Heart left ventricle (tissue), 16 donors: ENCODE measurements around the gene CELSR1. TPM values are rescaled to one million over a fixed set of nuclear protein-coding genes. Genes with fewer than 3 reads are reported as not detected.

Experiments used
- ATAC-seq, 4 donors: fragments of 200-7000 bp; cut with Tn5 transposase; one replicate each; pipeline ENCODE4 v1.9.1; 2020 to 2022; ENCODE audit warnings: moderate library complexity in 4 of 4, mild to moderate bottlenecking in 3 of 4, moderate number of reproducible peaks in 1 of 4
- DNase-seq, 5 donors: peaks; one replicate each; pipeline ENCODE4 v3.0.0-alpha.2; 2020
- H3K27ac ChIP-seq, 12 donors: fragments of 200-600 bp; sonication (generic) in 4 of 12; one replicate each; pipeline versions ENCODE4 v1.5.0 to v1.8.0; 2016 to 2022; ENCODE audit warnings: mild to moderate bottlenecking in 2 of 12
- H3K27me3 ChIP-seq, 9 donors: fragments of 200-600 bp; sonication (generic) in 2 of 9; one replicate each; pipeline versions ENCODE4 v1.5.1 to v1.8.0; 2016 to 2022; ENCODE audit warnings: mild to moderate bottlenecking in 3 of 9
- H3K36me3 ChIP-seq, 9 donors: fragments of 200-600 bp; sonication (generic) in 2 of 9; one replicate each; pipeline versions ENCODE4 v1.5.0 to v1.8.0; 2018 to 2022; ENCODE audit warnings: mild to moderate bottlenecking in 2 of 9
- H3K4me1 ChIP-seq, 12 donors: fragments of 200-600 bp; sonication (generic) in 4 of 12; one replicate each; pipeline versions ENCODE4 v1.5.0 to v1.8.0; 2016 to 2022; ENCODE audit warnings: mild to moderate bottlenecking in 3 of 12
- H3K4me3 ChIP-seq, 12 donors: fragments of 200-600 bp; sonication (generic) in 4 of 12; one replicate each; pipeline versions ENCODE4 v1.5.0 to v1.8.0; 2017 to 2022; ENCODE audit warnings: mild to moderate bottlenecking in 9 of 12, moderate library complexity in 4 of 12
- H3K9me3 ChIP-seq, 12 donors: fragments of 200-600 bp; sonication (generic) in 4 of 12; one replicate each; pipeline versions ENCODE4 v1.5.0 to v1.8.0; 2016 to 2022; ENCODE audit warnings: mild to moderate bottlenecking in 1 of 12
- CTCF ChIP-seq, 12 donors: fragments of 200-600 bp; sonication (generic) in 4 of 12; IDR thresholded peaks; one replicate each; pipeline versions ENCODE4 v1.5.0 to v1.8.0; 2018 to 2022; ENCODE audit warnings: antibody characterized with exemption in 12 of 12, mild to moderate bottlenecking in 5 of 12
- POLR2A ChIP-seq, 2 donors: fragments of 450-650 bp; IDR thresholded peaks; one replicate each; pipeline ENCODE4 v1.6.1; 2017; ENCODE audit warnings: antibody characterized with exemption in 2 of 2, mild to moderate bottlenecking in 2 of 2, moderate library complexity in 2 of 2
- WGBS, 4 donors: extraction: QIAGEN DNeasy Blood & Tissue Kit in 2 of 4; methylation state at CpG; one replicate each; pipeline versions ENCODE4 v1.1.5 to v1.1.7; 2013 to 2018; 5-methylcytosine and 5-hydroxymethylcytosine counted together
- intact Hi-C, 10 donors: fragments of 100-400 bp; cut with DNase I; formaldehyde crosslinking; loops; one replicate each; pipeline versions ENCODE4 v1.11.1 to v1.14.2; 2022
- polyA plus RNA-seq, 2 donors: library from polyadenylated mRNA; stranded (reverse); fragments of 200-250 nt; gene quantifications; one replicate each; pipeline ENCODE4 v1.2.3, GENCODE V29; 2013
- total RNA-seq, 9 donors: library from RNA; depleted of rRNA in 2 of 9; stranded (reverse); fragments of >200 nt in 2 of 9; fragmentation: NEBNext Ultra II Directional in 3 of 9; extraction: Animal tissue kit (Norgen Biotek cat#: 25700) in 3 of 9; gene quantifications; one replicate each; pipeline versions ENCODE4 v1.1.0 to v1.2.4, GENCODE V29; 2016 to 2023
- donor health status: ischemic (EF 13 %, LVEDD 7.1; RV severe dilation, severe dysfunction).
- donor health status: healthy with polysubstance abuse.
- donor health status: DM: no; HTN: yes; CAD: no.
- donor health status: DM: no; HTN: no; CAD: no.
- donor health status: ischemic (EF 25% LVEDD 6.9; RV normal size, moderate dysfunction).
- donor health status: ischemic (EF 25% LVEDD 5.7; RV mildly dilated, moderate dysfunction).
- donor health status: healthy.
- donor health status: DM: yes; HTN: yes; CAD: no.
- donor health status: ischemic (EF 35%, LVEDD 5.7; RV mildly dilated, moderate dysfunction).
- donor health status: nonischemic (EF 11% LVEDD 7.7; RV severe dilation, severe dysfunction).
- donor health status: DM: yes; HTN: yes; CAD: no.
- donor health status: PGD.
- donor health status: ischemic (EF 29% LVEDD 5.4; RV normal size, mild dysfunction).
- donor health status: nonischemic (EF 23%, LVEDD 6.1; RV moderate dilation, normal function).

CELSR1 gene
- total and polyA plus RNA-seq, 11 donors: 5.9 to 15.8 (median 11.9) TPM

DNA sequence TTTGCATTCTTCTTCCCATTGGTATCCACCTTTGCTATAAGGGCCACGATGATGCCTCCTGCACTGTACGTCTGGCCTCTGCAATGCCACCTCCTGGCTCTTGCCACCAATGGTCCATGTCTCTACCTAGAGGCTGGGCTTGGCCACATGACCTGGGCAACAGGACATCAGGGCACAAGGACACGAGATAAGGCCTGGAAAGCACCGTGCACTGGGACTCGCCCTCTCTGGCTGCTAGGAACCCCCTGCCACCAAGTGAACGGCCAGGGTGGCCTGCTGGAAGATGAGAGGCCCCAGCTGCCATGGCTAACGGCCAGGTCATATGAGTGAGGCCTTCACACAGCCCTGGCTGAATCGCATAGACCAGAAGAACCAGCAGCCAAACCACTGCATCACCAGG is 114.5 kb downstream of the CELSR1 start:
- Histone ChIP-seq H3K27ac (peak overlapping the region in 5 of 12 donors; percentile 21 to 58 (median 42)), H3K36me3 (no peaks in the 10 kb centered on the region), H3K27me3 (no peaks in the 10 kb centered on the region), H3K9me3 (peaks cover 0 to 13% (median 0%) of the 10 kb centered on the region in 12 donors), H3K4me3 (no peak overlapping the region), H3K4me1 (peaks cover 0 to 19% (median 7%) of the 10 kb centered on the region in 12 donors)
- TF ChIP-seq CTCF (IDR thresholded peaks at IDR 0.05): no peak
- no peak for TF ChIP-seq POLR2A (IDR thresholded peaks at IDR 0.05)
- ATAC-seq (peak; percentile 41 to 84 (median 59)), DNase-seq (peak in 4 of 5 donors; percentile 35 to 74 (median 61))
- intact Hi-C loops: no loop called here
- WGBS, 4 donors: 37 to 53% (median 48%) methylated on average over 5 to 8 of the region's 8 CpGs

GRCh38 chr22:46421267-46421666 is 116.2 kb downstream of the CELSR1 start:
- TF ChIP-seq POLR2A (IDR thresholded peaks at IDR 0.05) (no peak), CTCF (IDR thresholded peaks at IDR 0.05) (no peak)
- WGBS, 4 donors: 67 to 74% (median 71%) methylated on average over 11 of the region's 11 CpGs
- Histone ChIP-seq H3K36me3 (no peaks in the 10 kb centered on the region), H3K27ac (no peak overlapping the region), H3K4me1 (peaks cover 0 to 28% (median 14%) of the 10 kb centered on the region in 12 donors), H3K4me3 (no peak overlapping the region), H3K27me3 (no peaks in the 10 kb centered on the region), H3K9me3 (peaks cover 0 to 10% (median 0%) of the 10 kb centered on the region in 12 donors)
- intact Hi-C loops: no loop called here
- ATAC-seq (no peak), DNase-seq (peak in 1 of 5 donors; percentile 47)

GRCh38 chr22:46419754-46420571 is 117.5 kb downstream of the CELSR1 start:
- 92 to 95% (median 94%) methylated on average over 27 of the region's 27 CpGs for WGBS, 4 donors
- Histone ChIP-seq H3K27me3 (no peaks in the 10 kb centered on the region), H3K36me3 (no peaks in the 10 kb centered on the region), H3K9me3 (no peaks in the 10 kb centered on the region), H3K4me1 (peaks cover 0 to 28% (median 14%) of the 10 kb centered on the region in 12 donors), H3K4me3 (no peak overlapping the region), H3K27ac (no peak overlapping the region)
- no peak for ATAC-seq
- DNase-seq: peak in 2 of 5 donors; percentile 13 to 20
- TF ChIP-seq POLR2A (IDR thresholded peaks at IDR 0.05) (no peak), CTCF (IDR thresholded peaks at IDR 0.05) (no peak)
- intact Hi-C loops: loop anchor here in 1 of 10 donors (10.0 kb wide), 1 partner anchor 115 kb away; the partner anchor contains the start of gene CELSR1

DNA sequence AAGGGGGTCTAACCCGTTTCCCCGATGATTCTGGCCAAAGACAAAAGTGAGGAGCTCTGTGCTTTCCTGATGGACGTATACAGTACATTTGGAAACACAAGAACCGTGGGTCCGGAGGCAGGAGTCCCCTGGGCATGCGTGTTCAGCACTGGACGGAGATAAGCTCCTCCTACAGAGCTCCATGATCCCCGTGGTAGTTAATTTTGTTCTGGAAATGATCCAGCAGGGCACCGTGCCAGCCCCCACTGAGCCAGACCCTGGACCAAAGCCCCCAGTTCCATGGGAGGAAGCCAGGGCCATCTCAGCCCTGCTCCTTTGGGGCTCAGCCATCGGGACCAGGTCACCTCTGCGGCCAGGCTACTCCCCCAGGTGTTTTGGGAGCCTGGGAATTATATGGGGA is 118.6 kb downstream of the CELSR1 start:
- intact Hi-C loops: loop anchor here in 1 of 10 donors (10.0 kb wide), 1 partner anchor 116 kb away; the partner anchor contains the start of gene CELSR1
- Histone ChIP-seq H3K27ac (peak overlapping the region in 4 of 12 donors; percentile 28 to 51 (median 36)), H3K9me3 (no peaks in the 10 kb centered on the region), H3K36me3 (no peaks in the 10 kb centered on the region), H3K4me3 (no peak overlapping the region), H3K4me1 (peaks cover 0 to 28% (median 14%) of the 10 kb centered on the region in 12 donors), H3K27me3 (no peaks in the 10 kb centered on the region)
- peak; percentile 40 to 57 (median 47) for ATAC-seq
- WGBS, 4 donors: 16 to 26% (median 25%) methylated on average over 6 to 11 of the region's 11 CpGs
- TF ChIP-seq POLR2A (IDR thresholded peaks at IDR 0.05) (no peak), CTCF (IDR thresholded peaks at IDR 0.05) (no peak)
- DNase-seq: peak in 3 of 5 donors; percentile 36 to 56 (median 44)
